COLO668 (cell line): Measurements from ENCODE around the gene FHL2.

Source experiments
- DNase-seq: peaks from one replicate; lab custom pipeline; 2025; ENCODE audit not compliant: unreplicated experiment; lab: John Stamatoyannopoulos, UW

The FHL2 gene

GRCh38 chr2:105380432-105381100 lies 18.3 kb downstream of the FHL2 start:
- DNase-seq: no peak

DNA sequence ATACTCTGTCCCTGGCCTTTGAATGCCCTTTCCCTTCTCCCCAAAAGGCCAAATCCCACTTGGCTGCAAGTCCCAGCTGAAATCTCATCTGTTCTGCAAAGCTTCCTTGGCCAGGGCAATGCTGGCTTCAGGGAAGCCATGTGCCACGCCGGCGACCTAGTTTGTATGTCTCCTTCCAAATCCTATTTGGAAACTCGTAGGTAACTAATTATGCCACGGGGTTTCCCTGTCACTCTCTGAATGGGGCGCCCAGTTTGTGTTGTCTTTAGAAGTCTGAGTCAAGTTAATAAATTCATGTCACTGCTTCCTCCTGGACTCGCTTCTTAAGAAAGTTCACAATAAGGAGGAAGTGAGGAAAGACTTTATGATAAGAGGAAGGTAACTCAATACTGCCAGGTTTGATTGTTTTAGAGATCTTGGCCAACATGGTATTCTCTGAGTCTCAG lies 19.1 kb downstream of the FHL2 start:
- no peak for DNase-seq

DNA sequence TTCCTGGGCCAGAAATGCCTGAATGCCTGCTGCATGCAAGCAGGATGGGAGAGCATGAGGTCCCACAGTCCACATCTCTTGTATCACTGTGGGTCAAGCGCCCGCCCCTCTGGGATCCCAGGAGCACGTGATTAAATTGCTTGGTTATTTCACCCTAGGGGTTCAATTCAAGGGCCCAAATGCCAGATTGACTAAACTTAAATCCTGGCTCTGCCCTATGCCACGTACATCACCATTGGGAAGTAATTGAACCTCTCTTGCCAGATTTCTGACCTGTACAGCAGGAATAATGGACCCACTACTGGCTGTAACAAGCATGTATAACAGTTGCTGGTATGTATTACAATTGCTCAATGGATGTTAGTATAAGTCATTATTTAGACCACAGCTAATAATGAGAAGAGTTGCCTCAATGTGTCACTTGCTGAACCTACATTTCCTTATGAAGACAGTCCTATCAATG lies 19.9 kb downstream of the FHL2 start:
- no peak for DNase-seq

DNA sequence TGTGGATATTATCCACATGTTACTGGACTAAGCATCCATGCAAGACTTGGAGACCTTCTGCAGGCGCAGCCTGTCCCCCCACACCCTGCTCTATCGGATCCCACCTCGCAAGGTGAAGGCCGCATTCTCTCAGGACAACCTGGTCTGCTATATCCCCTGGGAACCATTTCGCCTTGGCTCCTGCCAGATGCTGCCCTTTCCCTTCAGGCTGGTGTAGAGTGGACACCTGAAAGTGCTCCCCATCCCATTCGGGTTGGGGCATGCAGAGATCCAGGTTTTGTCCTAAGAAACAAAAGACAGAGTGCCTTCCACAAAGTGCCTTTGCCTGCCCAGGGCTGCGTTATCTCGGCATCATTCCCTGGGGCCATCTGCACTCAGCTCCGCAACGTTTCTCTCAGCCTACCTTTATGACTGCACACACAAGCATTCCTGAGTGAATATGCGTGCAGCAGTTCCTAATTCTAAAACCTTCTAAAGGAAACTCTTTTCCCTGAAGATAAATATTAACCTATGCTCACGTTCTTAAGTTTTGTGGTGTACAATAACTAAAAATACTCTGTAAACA lies 20.5 kb downstream of the FHL2 start:
- no peak for DNase-seq

- no peak for DNase-seq
Measured at GRCh38 chr2:105377871-105378270, 21.0 kb downstream of the FHL2 start.

GRCh38 chr2:105376789-105377240 lies 22.0 kb downstream of the FHL2 start:
- no peak for DNase-seq

DNA sequence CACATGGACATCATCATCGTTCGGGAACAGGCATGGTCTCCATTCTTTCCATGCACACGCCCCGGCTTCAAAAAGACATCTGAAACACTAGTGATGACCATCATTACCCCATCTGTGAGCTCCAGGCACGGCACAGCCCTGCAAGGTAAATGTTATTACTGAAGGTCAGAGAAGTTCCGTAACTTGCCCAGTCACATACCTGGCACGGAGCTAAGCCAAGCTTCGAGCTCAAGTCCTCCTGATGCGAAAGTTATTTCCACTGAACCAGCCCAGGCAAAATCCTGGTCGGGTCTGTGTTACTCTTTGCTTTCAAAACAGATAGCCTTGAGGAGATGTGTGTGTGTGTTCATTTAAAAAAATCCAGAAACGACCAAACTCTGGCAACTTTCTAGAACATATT lies 22.8 kb downstream of the FHL2 start:
- no peak for DNase-seq

GRCh38 chr2:105375001-105375561 lies 23.8 kb downstream of the FHL2 start:
- DNase-seq: no peak

DNA sequence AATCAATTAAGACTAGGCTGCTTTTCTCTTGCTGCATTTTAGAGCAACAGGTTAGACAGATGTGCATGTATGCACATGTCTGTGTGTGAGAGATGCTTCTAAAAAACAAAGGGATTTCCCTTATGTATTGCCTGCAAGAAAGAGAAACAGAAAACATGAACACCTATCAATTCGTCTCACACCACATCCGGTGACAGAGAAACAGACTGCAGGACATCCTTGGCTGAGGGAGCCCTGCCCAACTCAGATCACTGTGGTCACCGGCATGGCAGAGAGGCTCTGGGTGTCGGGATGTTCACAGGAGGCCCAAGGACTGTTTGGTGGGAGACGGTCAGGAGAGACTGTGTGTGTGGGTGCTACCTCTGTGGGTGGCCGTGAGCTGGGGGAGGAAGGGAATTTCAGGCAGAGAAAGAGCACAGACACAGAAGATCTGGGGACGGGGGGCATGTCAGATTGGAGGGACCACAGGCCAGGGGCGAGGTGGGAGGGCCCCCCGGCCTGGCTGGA lies 24.9 kb downstream of the FHL2 start:
- DNase-seq: no peak

GRCh38 chr2:105373344-105373781 lies 25.5 kb downstream of the FHL2 start:
- no peak for DNase-seq

DNA sequence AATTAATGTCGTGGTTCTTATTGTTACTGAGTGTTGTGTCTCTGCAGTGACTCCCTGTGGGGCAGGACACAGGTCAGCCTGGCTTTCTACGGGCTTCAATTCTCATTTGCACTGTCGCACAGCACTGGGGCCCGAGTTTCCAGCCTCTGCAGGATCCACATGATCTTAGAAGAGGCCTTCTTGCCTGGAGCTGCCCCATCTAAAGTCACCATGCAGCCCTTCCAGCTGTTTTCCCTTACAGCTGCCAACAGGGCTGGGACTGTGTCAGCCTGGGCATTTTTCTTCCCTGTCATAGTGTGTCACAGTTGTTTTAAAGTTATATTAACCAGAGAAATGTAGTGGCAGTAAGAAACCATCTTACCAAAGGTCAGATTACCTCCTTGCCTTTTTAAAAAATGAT lies 27.0 kb downstream of the FHL2 start:
- no peak for DNase-seq

GRCh38 chr2:105371156-105371555 lies 27.7 kb downstream of the FHL2 start:
- DNase-seq: no peak

DNA sequence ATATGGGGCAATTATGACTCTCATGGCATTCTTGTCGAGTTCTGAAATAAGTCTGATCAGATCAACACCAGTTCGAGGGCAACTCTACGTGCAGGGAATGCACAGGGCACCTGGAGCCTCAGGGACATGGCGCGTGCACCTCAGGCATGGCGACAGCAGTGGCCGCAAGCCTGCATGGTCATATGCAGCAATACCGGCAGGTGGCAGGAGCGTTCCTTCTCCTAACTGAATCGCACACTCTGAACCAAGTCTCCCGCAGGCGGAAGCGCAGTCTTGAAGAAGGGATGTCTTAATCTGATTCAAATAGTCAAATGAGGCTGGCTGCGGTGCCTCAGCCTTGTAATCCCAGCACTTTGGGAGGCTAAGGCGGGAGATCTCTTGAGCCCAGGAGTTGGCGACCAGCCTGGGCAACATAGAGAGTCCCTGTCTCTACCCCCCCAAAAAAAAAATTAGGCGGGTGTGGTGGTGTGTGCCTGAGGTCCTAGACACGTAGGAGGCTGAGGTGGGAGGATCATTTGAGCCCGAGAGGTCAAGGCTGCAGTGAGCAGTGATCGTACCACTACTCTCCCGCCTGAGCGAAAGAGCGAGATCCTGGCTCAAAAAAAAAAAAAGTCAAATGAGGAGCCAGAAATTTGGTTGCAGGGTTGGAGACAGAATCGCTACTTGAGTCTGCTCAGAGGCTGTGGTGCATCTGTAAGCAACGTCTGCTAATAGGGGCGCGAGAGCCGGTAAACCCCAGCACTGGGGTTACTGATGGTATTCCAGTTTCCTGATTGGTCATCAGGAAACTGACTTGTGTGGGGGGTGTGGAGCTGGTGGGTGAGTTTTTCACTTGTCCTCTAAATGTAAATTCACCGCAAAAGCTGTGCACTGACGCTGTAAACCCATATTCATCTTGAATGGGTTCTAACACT lies 28.8 kb downstream of the FHL2 start:
- DNase-seq: peak; percentile 50

- DNase-seq: no peak
Measured at GRCh38 chr2:105368759-105369408, 30.0 kb downstream of the FHL2 start.

DNA sequence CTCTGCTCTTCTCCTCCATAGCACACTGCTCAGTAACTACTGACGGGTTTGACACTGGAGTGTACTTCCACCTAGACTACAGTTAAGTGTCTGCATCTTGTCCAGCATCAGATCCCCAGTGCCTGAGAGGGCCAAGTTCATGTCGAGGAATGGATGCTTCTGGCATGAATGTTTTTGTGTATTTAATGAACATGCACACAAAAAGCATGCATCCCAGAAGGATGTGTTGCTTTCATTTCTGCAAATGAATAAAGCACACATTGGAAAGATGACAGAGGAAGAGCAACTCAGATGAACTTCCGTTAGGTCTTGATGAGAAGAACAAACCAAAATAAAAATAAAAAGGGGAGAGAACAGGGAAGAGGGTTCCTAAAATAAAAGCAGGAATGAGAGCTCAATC lies 33.6 kb downstream of the FHL2 start:
- DNase-seq: no peak

DNA sequence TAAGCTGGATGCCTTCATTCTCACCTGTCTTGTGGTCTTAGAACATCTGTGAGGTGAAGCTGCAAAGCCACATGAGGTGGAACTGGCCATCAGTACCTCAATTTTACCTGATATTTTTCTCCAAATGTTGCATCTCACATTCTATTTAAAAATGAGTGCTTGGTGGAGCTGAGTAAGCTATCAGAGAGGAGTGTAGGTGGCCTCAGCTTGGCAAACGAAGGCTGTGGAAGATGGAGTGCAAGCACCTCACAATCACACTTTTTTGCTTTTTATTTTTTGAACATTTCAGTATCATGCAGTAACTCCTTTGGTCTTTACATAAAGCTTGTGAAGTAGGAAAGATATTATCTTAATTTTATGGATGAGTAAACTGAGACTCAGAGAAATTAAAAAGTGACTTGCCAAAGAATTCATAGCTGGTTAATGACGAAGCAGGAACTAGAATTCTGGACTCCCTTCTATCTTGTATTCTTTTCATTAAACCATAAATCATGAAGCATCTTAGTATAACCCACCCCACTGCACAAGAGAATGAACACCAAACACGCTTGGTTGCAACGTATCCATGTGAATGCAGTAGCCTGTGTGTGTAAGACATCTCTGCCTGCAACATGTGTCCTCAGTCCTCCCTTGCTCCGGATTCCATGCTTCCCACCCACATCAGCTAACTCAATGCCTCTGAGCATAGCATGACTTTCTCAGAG lies 34.3 kb downstream of the FHL2 start:
- no peak for DNase-seq

DNA sequence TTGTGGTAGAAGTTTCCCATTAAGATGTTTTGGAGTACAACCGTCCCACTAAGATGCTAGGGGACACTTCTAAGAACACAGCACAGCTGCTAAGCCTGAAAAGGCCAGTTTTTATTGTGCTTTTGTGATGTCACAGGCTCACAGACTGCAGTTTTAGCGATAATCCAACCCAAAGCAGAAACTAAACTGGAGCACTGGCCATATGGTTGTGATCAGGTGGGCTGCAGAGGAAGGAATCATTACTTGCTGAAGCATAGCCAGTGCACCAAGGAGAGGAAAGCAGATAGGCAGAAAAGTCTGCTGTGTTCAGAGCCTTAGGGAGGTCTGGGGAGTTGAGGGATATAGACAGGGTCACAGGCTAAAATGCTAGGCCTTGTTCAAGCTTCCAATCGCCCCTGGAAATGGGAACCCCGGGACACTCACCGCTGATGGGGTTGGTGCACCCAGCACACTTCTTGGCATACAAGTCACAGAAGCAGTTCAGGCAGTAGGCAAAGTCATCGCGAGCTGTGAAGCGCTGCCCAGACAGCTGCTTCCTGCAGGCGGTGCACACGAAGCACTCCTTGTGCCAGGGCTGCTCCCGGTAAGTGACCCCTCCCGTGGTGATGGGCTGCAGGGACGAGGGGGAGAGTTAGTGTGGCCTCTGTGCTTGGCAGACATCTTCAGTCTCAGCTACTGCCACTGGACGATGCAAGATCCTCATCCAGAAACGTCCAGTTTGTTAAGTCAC lies 35.8 kb downstream of the FHL2 start:
- DNase-seq: no peak

GRCh38 chr2:105361102-105361889 lies 37.6 kb downstream of the FHL2 start:
- DNase-seq: no peak

- no peak for DNase-seq
Measured at GRCh38 chr2:105358593-105358992, 40.3 kb downstream of the FHL2 start.
